Immature natural killer cell (primary cell): Measurements from ENCODE around the gene SSTR5. TPM values are rescaled to one million over a fixed set of nuclear protein-coding genes. Genes with fewer than 3 reads are reported as not detected.
"Not testable (repeated sequence)": the region's sequence is repeated elsewhere in the genome, so short reads cannot be mapped to it uniquely, and the experiment has no call there.

ENCODE experiments used
- DNase-seq, 3 donors: peaks; one replicate each; pipeline ENCODE4 v3.0.0; 2022; ENCODE audit warnings: mixed read lengths in 1 of 3
- H3K27ac Mint-ChIP-seq, 6 donors: one replicate each; pipeline ENCODE4 v1.8.0; 2020; ENCODE audit warnings: mixed read lengths in 6 of 6, mild to moderate bottlenecking in 5 of 6, inconsistent platforms in 4 of 6, moderate library complexity in 3 of 6
- H3K27me3 Mint-ChIP-seq, 3 donors: one replicate each; pipeline ENCODE4 v1.8.0; 2020 to 2021; ENCODE audit warnings: low read depth in 3 of 3, mild to moderate bottlenecking in 3 of 3, mixed read lengths in 3 of 3, moderate library complexity in 3 of 3, inconsistent platforms in 1 of 3
- H3K36me3 Mint-ChIP-seq, 3 donors: one replicate each; pipeline ENCODE4 v1.8.0; 2020; ENCODE audit warnings: mixed read lengths in 3 of 3, inconsistent platforms in 2 of 3, mild to moderate bottlenecking in 2 of 3
- H3K4me1 Mint-ChIP-seq, 2 donors: one replicate each; pipeline ENCODE4 v1.8.0; 2020; ENCODE audit warnings: inconsistent platforms in 2 of 2, mild to moderate bottlenecking in 2 of 2, mixed read lengths in 2 of 2, moderate library complexity in 1 of 2
- H3K4me3 Mint-ChIP-seq, 5 donors: one replicate each; pipeline ENCODE4 v1.8.0; 2020; ENCODE audit warnings: mild to moderate bottlenecking in 5 of 5, mixed read lengths in 5 of 5, inconsistent platforms in 3 of 5, moderate library complexity in 3 of 5
- H3K9me3 Mint-ChIP-seq, 6 donors: one replicate each; pipeline ENCODE4 v1.8.0; 2020; ENCODE audit warnings: mild to moderate bottlenecking in 6 of 6, mixed read lengths in 6 of 6, inconsistent platforms in 4 of 6, moderate library complexity in 3 of 6
- polyA plus RNA-seq, 3 donors: library from polyadenylated mRNA; unstranded; fragments of 300-500 nt; fragmentation: Illumina TruSeq; gene quantifications; one replicate each; pipeline ENCODE4 v1.2.3, GENCODE V29; 2021

Gene SSTR5
- polyA plus RNA-seq, 3 donors from 2014 or later = not detected

DNA sequence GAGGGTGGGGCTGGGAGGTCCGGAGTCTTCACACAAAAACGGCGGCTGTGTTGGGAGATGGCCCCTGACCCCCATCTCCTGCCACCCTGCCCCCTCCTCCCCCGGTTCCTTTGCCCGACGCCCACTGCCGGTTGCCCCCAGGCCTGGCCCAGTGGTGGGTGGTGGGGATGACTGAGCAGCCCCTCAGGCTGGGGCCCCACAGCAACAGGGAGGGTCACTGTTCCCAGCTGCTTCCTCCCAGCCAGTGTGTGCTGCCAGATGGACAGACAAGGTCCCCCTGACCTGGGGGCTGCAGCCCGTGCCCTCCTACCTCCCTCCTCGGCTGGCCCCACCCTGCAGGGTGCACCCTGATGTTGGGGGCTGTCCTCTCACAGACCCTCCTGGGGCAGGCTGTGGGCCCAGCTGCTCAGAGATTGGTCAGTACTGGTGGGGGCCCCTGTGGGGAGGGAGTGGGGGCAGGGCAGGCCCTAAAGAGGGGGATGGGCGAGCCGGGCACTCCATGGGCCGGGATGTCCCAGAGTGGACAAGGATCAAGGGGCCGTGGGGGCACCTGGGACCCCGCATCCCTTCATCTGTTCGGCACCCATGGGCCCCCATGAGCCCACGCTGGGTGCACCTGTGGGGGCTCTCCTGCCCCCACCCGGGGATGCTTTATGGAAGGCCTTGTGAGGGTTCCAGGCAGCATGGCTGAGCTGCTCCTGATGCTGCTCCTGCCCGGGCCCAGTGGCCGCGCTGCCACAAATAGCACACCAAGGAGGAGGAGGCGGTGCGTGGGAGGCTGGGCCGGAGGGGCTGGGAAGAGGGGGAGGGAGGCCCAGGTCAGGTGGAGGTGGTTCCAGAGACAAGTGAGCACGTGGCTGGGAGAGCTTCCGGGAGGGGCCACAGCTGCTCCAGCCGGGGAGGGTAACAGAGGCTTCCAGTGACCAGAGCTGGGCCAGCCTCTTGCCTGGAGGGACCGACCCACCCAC is 18.4 kb downstream of the SSTR5 start:
- DNase-seq = no peak
- H3K9me3 Mint-ChIP-seq = peaks cover 0 to under 1% (median 0%) of the 10 kb centered on the region in 6 donors
- no peak overlapping the region for H3K27ac Mint-ChIP-seq
- no peaks in the 10 kb centered on the region for H3K4me1 Mint-ChIP-seq
- H3K4me3 Mint-ChIP-seq = no peak overlapping the region
- no peaks in the 10 kb centered on the region for H3K36me3 Mint-ChIP-seq
- H3K27me3 Mint-ChIP-seq = peaks cover 0 to 4% (median under 1%) of the 10 kb centered on the region in 3 donors

DNA sequence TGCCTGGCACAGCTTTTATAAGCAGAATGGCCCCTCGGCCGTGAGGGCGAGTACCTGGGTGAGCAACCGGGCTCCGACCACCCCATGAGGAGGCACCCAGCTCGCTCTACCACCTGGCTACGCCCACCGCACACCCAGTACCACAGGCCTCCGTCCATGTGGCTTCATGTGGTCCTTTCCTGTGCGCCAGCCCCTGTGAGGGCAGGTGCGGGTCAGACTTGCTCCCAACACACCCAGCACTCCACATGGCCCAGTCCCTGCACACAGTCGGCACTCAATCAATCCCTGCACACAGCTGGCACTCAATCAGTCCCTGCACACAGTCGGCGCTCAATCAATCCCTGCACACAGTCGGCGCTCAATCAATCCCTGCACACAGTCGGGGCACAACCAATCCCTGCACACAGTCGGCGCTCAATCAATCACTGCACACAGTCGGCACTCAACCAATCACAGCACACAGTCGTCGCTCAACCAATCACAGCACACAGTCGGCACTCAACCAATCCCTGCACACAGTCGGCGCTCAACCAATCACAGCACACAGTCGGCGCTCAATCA is 19.5 kb downstream of the SSTR5 start:
- H3K27ac Mint-ChIP-seq = no peak overlapping the region
- H3K9me3 Mint-ChIP-seq = no peaks in the 10 kb centered on the region
- peaks cover 0 to 3% (median 0%) of the 10 kb centered on the region in 3 donors for H3K27me3 Mint-ChIP-seq
- no peaks in the 10 kb centered on the region for H3K4me1 Mint-ChIP-seq
- no peak overlapping the region for H3K4me3 Mint-ChIP-seq
- no peaks in the 10 kb centered on the region for H3K36me3 Mint-ChIP-seq
- no peak for DNase-seq

GRCh38 chr16:1092685-1093283 is 20.2 kb downstream of the SSTR5 start:
- H3K4me3 Mint-ChIP-seq, H3K27me3 Mint-ChIP-seq, DNase-seq, H3K36me3 Mint-ChIP-seq, H3K27ac Mint-ChIP-seq, H3K9me3 Mint-ChIP-seq, H3K4me1 Mint-ChIP-seq: not testable (repeated sequence)

- DNase-seq = no peak
- no peak overlapping the region for H3K27ac Mint-ChIP-seq
- H3K27me3 Mint-ChIP-seq = peaks cover 0 to 3% (median 0%) of the 10 kb centered on the region in 3 donors
- no peak overlapping the region for H3K4me3 Mint-ChIP-seq
- no peaks in the 10 kb centered on the region for H3K9me3 Mint-ChIP-seq
- no peaks in the 10 kb centered on the region for H3K36me3 Mint-ChIP-seq
- no peaks in the 10 kb centered on the region for H3K4me1 Mint-ChIP-seq
Measured at GRCh38 chr16:1093284-1094123, 21.0 kb downstream of the SSTR5 start.

GRCh38 chr16:1094124-1094479 is 21.6 kb downstream of the SSTR5 start:
- Mint-ChIP-seq H3K36me3 (no peaks in the 10 kb centered on the region), H3K27ac (no peak overlapping the region), H3K9me3 (no peaks in the 10 kb centered on the region), H3K4me3 (no peak overlapping the region), H3K27me3 (peaks cover 0 to 3% (median under 1%) of the 10 kb centered on the region in 3 donors), H3K4me1 (no peaks in the 10 kb centered on the region)
- DNase-seq = no peak

DNA sequence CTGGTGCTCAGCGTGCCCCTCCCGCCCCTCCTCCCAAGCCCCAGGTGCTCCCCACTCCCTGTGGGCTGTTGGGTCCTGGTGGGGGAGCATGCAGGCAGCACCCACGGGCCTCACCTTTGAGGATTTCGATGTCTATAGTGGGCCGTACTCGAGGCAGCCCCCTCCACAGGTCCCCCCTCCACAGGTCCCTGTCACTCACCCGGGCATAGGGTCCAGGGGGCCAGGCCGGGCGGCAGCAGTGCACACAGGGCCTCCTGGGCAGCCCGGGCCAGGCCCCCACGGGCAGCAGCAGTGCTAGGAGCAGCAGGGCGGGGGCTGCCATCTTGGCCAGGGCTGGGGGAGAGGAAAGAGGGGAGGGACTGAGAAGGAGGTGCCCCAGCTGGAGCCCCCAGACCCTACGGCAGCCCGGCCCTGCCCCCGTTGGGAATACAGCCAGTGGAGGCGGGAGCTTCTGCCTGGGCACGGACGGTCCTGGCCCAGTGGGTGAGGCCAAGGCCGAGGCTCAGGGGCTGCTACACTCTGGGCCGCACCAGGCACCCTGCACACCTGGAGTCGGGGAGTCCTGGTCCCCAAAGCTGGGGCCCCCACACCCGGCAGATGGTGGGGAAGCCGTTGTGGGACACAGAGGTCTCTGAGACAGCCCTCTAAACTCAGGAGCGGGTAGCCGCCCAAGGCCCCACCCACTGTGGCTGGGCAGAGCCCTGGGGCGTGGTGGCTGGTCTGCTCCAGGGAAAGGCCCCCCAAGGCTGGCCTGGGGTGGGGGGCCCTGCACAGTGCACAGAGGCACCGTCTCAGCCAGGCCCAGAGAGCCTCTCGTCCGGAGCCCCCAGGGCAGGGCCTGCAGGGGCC is 22.3 kb downstream of the SSTR5 start:
- no peak overlapping the region for H3K27ac Mint-ChIP-seq

GRCh38 chr16:1095450-1096168 is 23.1 kb downstream of the SSTR5 start:
- no peaks in the 10 kb centered on the region for H3K36me3 Mint-ChIP-seq
- no peaks in the 10 kb centered on the region for H3K9me3 Mint-ChIP-seq
- no peaks in the 10 kb centered on the region for H3K4me1 Mint-ChIP-seq
- H3K4me3 Mint-ChIP-seq = no peak overlapping the region
- DNase-seq = no peak
- H3K27ac Mint-ChIP-seq = no peak overlapping the region
- peaks cover 0 to 3% (median 3%) of the 10 kb centered on the region in 3 donors for H3K27me3 Mint-ChIP-seq

More for the DNA sequence above, 22.3 kb downstream of the SSTR5 start:
- DNase-seq = no peak
- Mint-ChIP-seq H3K36me3 (no peaks in the 10 kb centered on the region), H3K4me3 (no peak overlapping the region), H3K4me1 (no peaks in the 10 kb centered on the region), H3K27me3 (peaks cover 0 to 3% (median 3%) of the 10 kb centered on the region in 3 donors), H3K9me3 (no peaks in the 10 kb centered on the region)

DNA sequence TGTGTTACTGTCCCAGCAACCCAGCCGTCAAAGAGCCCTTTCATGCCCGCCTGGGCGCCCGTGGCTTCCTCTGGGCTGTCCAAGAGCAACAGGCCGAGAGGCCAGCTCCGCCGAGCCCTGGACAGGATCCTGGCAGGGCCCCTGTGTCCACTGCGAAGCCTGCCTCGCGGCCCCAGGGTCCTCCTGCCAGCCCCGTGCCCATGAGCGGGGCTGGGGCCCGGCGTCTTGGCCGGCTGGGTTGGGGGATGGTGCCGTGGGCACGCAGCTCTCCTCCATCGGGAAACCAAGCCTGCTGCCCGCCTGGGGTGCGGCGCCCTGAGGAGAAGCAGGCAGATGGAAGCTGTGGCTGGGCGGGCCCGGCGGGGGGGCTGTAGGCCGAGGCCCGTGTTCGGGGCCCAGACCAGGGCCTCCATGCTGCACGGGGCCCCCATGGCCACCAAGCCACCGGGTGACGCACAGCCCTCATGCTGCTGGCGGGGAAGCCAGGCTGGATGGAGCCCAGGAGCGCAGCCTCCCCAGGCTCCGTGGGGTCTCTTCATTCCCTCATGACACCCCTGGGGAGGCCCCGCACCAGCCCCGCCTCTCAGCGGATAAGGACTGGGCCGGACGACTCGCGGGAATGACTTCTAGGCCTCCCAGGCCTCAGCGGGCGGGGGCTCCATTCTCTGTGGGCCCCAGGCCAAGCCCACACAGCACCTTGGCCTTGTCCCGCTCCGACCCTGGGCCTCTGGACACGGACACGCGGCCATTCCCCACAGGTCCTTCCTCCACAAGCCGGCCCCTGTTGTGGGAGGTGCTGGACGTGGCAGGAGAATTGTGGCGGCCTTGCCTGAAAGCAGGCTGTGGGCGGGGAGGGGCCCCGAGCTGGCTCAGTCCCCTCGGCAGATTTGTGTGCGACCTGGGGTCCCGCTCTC is 23.9 kb downstream of the SSTR5 start, which contains the start of gene C1QTNF8:
Gene C1QTNF8 (minus strand): TSS at position 76 of the 914 bp plus-strand sequence. CDS start 1,322 bp downstream, outside the sequence.
- Mint-ChIP-seq H3K4me1 (no peaks in the 10 kb centered on the region), H3K9me3 (no peaks in the 10 kb centered on the region), H3K4me3 (no peak within 1 kb of the TSS), H3K27ac (no peak within 1 kb of the TSS), H3K36me3 (no peaks in the 10 kb centered on the region), H3K27me3 (peaks cover 0 to 3% (median 3%) of the 10 kb centered on the region in 3 donors)
- DNase-seq = no peak

DNA sequence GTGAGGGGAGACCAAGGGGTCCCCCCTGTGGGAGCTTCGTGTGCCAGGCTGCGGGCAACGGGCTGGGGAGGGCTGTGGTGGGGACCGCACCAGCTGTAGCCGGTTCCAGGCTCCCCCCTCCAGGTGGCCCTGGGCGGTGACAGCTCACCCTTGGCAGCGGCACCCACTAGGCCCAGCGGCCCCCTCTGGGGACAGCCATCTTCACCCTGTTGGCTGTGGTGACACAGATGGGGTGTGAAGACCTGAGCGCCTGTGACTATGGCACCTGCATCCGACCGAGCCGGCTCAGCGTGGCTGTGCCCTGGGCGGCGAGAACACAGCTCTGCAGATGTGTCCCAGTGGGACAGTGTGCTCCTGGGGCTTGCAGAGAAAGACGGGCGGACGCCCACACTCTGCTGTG is 24.6 kb downstream of the SSTR5 start:
- Mint-ChIP-seq H3K9me3 (no peaks in the 10 kb centered on the region), H3K4me3 (no peak overlapping the region), H3K36me3 (no peaks in the 10 kb centered on the region), H3K4me1 (no peaks in the 10 kb centered on the region), H3K27me3 (peaks cover 0 to 3% (median under 1%) of the 10 kb centered on the region in 3 donors), H3K27ac (no peak overlapping the region)
- DNase-seq = no peak

- no peak overlapping the region for H3K4me3 Mint-ChIP-seq
- DNase-seq = no peak
- peaks cover 0 to 3% (median 0%) of the 10 kb centered on the region in 3 donors for H3K27me3 Mint-ChIP-seq
- H3K27ac Mint-ChIP-seq = no peak overlapping the region
- no peaks in the 10 kb centered on the region for H3K9me3 Mint-ChIP-seq
- no peaks in the 10 kb centered on the region for H3K36me3 Mint-ChIP-seq
- H3K4me1 Mint-ChIP-seq = no peaks in the 10 kb centered on the region
Measured at GRCh38 chr16:1097800-1098199, 25.3 kb downstream of the SSTR5 start.

DNA sequence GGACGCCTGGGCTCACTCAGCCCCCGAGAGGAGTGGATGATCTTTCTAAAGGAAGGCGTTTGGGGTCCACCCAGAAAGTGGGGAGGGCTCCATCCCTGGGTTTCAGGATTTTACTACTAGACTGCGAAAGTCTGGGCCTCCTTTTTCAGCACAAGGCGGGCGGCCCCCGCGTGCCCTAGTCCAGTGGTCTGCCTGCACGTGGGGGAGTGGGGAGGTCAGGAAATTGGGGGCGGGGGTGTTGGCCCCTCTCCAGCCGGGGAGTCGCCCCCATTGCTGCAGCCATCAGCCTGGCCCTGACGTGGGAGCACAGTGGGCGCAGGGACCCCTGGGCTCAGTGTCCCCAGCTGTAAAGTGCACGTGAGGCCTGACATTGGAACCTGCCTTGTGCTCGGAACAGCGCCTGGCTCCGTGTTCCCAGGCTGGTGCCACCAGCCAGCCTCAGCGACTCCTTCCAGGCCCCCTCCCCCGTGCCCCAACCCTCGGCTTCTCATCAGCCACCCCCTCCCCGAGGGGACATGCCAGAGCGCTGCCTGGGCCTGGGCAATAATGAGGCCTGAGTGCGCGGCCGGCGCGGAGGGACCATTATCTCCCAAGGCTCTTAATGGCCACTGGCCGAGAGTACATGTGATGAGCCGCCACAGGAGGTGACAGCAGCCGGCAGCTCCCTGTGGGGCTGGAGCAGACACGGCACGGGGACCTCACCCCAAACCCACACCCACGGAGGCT is 25.9 kb downstream of the SSTR5 start:
- Mint-ChIP-seq H3K27ac (no peak overlapping the region), H3K4me3 (no peak overlapping the region), H3K27me3 (peaks cover 0 to 3% (median 0%) of the 10 kb centered on the region in 3 donors), H3K4me1 (no peaks in the 10 kb centered on the region), H3K36me3 (no peaks in the 10 kb centered on the region), H3K9me3 (no peaks in the 10 kb centered on the region)
- no peak for DNase-seq
